Caco-2 (cell line): Measurements from ENCODE around the gene SPPL3. TPM values are rescaled to one million over a fixed set of nuclear protein-coding genes. Genes with fewer than 3 reads are reported as not detected.

ENCODE experiments used
- BruUV-seq: library from RNA; stranded (reverse); fragments of 400-500 nt; replicated peaks from 2 replicates; lab custom pipeline; 2021; lab: Mats Ljungman, UMichigan
- CTCF ChIA-PET: fragments of 300-600 bp; sonication (Branson Sonifier 250); formaldehyde crosslinking; loops from one replicate; lab custom pipeline; 2022; ENCODE audit warnings: antibody characterized with exemption; lab: Charles Lee
- POLR2A ChIA-PET: fragments of 300-600 bp; sonication (Branson Sonifier 250); formaldehyde crosslinking; loops from one replicate; lab custom pipeline; 2022; ENCODE audit warnings: antibody characterized with exemption; lab: Charles Lee
- DNase-seq, 2 experiments: peaks; one replicate each; pipeline versions ENCODE4 v3.0.0 to v3.0.0-alpha.2; 2020 to 2022
- H3K27me3 ChIP-seq: replicated peaks from 2 replicates; pipeline ENCODE4 v1.6.0; 2011; ENCODE audit warnings: low read length; ENCODE audit not compliant: control insufficient read depth, insufficient read depth
- H3K36me3 ChIP-seq: 2 replicates; pipeline ENCODE4 v1.5.1; 2011; ENCODE audit warnings: low read length; ENCODE audit not compliant: control insufficient read depth, insufficient read depth
- H3K4me1 ChIP-seq: fragments of 250-450 bp; sonication (Bioruptor Pico); 2 replicates; pipeline ENCODE4 v1.5.1; 2020; ENCODE audit warnings: mild to moderate bottlenecking
- H3K4me3 ChIP-seq: 2 replicates; pipeline ENCODE4 v1.5.1; 2011; ENCODE audit warnings: low read depth, mild to moderate bottlenecking, control low read depth, low read length
- H3K9me3 ChIP-seq: fragments of 250-450 bp; sonication (Bioruptor Pico); 2 replicates; pipeline ENCODE4 v1.5.1; 2020; ENCODE audit warnings: mild to moderate bottlenecking, moderate library complexity
- H3K27ac Mint-ChIP-seq: one replicate; pipeline ENCODE4 v1.8.0; 2022; ENCODE audit warnings: mixed read lengths; ENCODE audit not compliant: unreplicated experiment
- H3K27me3 Mint-ChIP-seq: one replicate; pipeline ENCODE4 v1.8.0; 2022; ENCODE audit warnings: mixed read lengths; ENCODE audit not compliant: insufficient read depth, unreplicated experiment
- H3K36me3 Mint-ChIP-seq: one replicate; pipeline ENCODE4 v1.8.0; 2022; ENCODE audit warnings: mild to moderate bottlenecking, mixed read lengths; ENCODE audit not compliant: insufficient read depth, unreplicated experiment
- H3K4me1 Mint-ChIP-seq: one replicate; pipeline ENCODE4 v1.8.0; 2022; ENCODE audit warnings: low read depth, mixed read lengths; ENCODE audit not compliant: unreplicated experiment
- H3K4me3 Mint-ChIP-seq: one replicate; pipeline ENCODE4 v1.8.0; 2022; ENCODE audit warnings: mild to moderate bottlenecking, moderate library complexity, mixed read lengths; ENCODE audit not compliant: unreplicated experiment
- H3K9me3 Mint-ChIP-seq: one replicate; pipeline ENCODE4 v1.8.0; 2022; ENCODE audit warnings: mixed read lengths; ENCODE audit not compliant: unreplicated experiment
- CTCF ChIP-seq, 2 experiments: fragments of 200-600 bp in 1 of 2; IDR thresholded peaks; 1 replicate in 1 of 2; 2 replicates in 1 of 2; pipeline versions ENCODE4 v1.5.1 to v1.8.0; 2011 to 2022; ENCODE audit warnings: antibody characterized with exemption in 1 of 2, control low read depth in 1 of 2, inconsistent platforms in 1 of 2, low read depth in 1 of 2, low read length in 1 of 2, mild to moderate bottlenecking in 1 of 2, moderate library complexity in 1 of 2; ENCODE audit not compliant: insufficient read depth in 1 of 2, severe bottlenecking in 1 of 2, unreplicated experiment in 1 of 2
- intact Hi-C: fragments of 100-400 bp; cut with micrococcal nuclease; formaldehyde crosslinking; loops from one replicate; pipeline ENCODE4 v1.10.0; 2022; ENCODE audit not compliant: unreplicated experiment
- total RNA-seq: library from RNA; stranded (reverse); gene quantifications from 2 replicates; pipeline ENCODE4 v1.2.3, GENCODE V29; 2022

The SPPL3 gene
- total RNA-seq, 1 experiment from 2014 or later, result 63.4 TPM

GRCh38 chr12:120724720-120725119 is 179.4 kb downstream of the SPPL3 start:
- Mint-ChIP-seq H3K9me3 (no peaks in the 10 kb centered on the region), H3K4me1 (peaks cover 8% of the 10 kb centered on the region), H3K27ac (peak overlapping the region; percentile 26), H3K27me3 (no peaks in the 10 kb centered on the region), H3K36me3 (peaks cover 40% of the 10 kb centered on the region), H3K4me3 (peak overlapping the region; percentile 72)
- DNase-seq, result no peak
- no peaks in the 10 kb centered on the region for H3K27me3 ChIP-seq
- CTCF ChIA-PET, result no interaction called here
- H3K36me3 ChIP-seq, result peaks cover 9% of the 10 kb centered on the region
- no peak for TF ChIP-seq CTCF (IDR thresholded peaks at IDR 0.05; ENCODE audit: insufficient read depth in 1 of 2, low read depth in 1 of 2, low read length in 1 of 2, severe bottlenecking in 1 of 2, unreplicated experiment in 1 of 2)
- POLR2A ChIA-PET, result no interaction called here
- BruUV-seq, result no TSS peak
- peaks cover 1% of the 10 kb centered on the region; the same call in 1 of the 2 replicates for H3K4me1 ChIP-seq
- no peak overlapping the region for H3K4me3 ChIP-seq
- no peaks in the 10 kb centered on the region for H3K9me3 ChIP-seq
- intact Hi-C loops, result loop anchor here (5.0 kb wide), 1 partner anchor 142 kb away; the partner anchor contains the start of gene POP5

GRCh38 chr12:120722784-120723183 is 181.4 kb downstream of the SPPL3 start:
- intact Hi-C loops, result no loop called here

GRCh38 chr12:120721866-120722265 is 182.3 kb downstream of the SPPL3 start:
- H3K27me3 ChIP-seq, result no peaks in the 10 kb centered on the region
- ChIA-PET CTCF (no interaction called here), POLR2A (no interaction called here)
- BruUV-seq, result no TSS peak
- DNase-seq, result no peak
- no peak overlapping the region for H3K4me3 ChIP-seq
- Mint-ChIP-seq H3K27ac (no peak overlapping the region), H3K27me3 (no peaks in the 10 kb centered on the region), H3K4me1 (peaks cover 16% of the 10 kb centered on the region), H3K9me3 (no peaks in the 10 kb centered on the region), H3K4me3 (no peak overlapping the region), H3K36me3 (peaks cover 48% of the 10 kb centered on the region)
- H3K9me3 ChIP-seq, result no peaks in the 10 kb centered on the region
- H3K4me1 ChIP-seq, result peaks cover 15% of the 10 kb centered on the region
- peaks cover 9% of the 10 kb centered on the region for H3K36me3 ChIP-seq
- intact Hi-C loops, result no loop called here
- TF ChIP-seq CTCF (IDR thresholded peaks at IDR 0.05; ENCODE audit: insufficient read depth in 1 of 2, low read depth in 1 of 2, low read length in 1 of 2, severe bottlenecking in 1 of 2, unreplicated experiment in 1 of 2), result no peak

More at GRCh38 chr12:120722784-120723183, 181.4 kb downstream of the SPPL3 start:
- DNase-seq, result no peak
- no peaks in the 10 kb centered on the region for H3K9me3 Mint-ChIP-seq
- H3K4me3 Mint-ChIP-seq, result no peak overlapping the region
- H3K36me3 ChIP-seq, result peaks cover 9% of the 10 kb centered on the region
- TF ChIP-seq CTCF (IDR thresholded peaks at IDR 0.05; ENCODE audit: insufficient read depth in 1 of 2, low read depth in 1 of 2, low read length in 1 of 2, severe bottlenecking in 1 of 2, unreplicated experiment in 1 of 2), result no peak
- H3K4me3 ChIP-seq, result no peak overlapping the region
- no peaks in the 10 kb centered on the region for H3K27me3 ChIP-seq
- peaks cover 16% of the 10 kb centered on the region for H3K4me1 Mint-ChIP-seq
- no TSS peak for BruUV-seq
- peaks cover 15% of the 10 kb centered on the region for H3K4me1 ChIP-seq
- ChIA-PET CTCF (no interaction called here), POLR2A (no interaction called here)
- peaks cover 47% of the 10 kb centered on the region for H3K36me3 Mint-ChIP-seq
- no peak overlapping the region for H3K27ac Mint-ChIP-seq
- no peaks in the 10 kb centered on the region for H3K27me3 Mint-ChIP-seq
- no peaks in the 10 kb centered on the region for H3K9me3 ChIP-seq
